NCI-H2171 (cell line): ENCODE measurements around the gene POLE.

Experiments
- DNase-seq: peaks from one replicate; lab custom pipeline; 2025; lab: John Stamatoyannopoulos, UW

Gene POLE

GRCh38 chr12:132651444-132652100 lies 35.6 kb downstream of the POLE start:
- DNase-seq: no peak

DNA sequence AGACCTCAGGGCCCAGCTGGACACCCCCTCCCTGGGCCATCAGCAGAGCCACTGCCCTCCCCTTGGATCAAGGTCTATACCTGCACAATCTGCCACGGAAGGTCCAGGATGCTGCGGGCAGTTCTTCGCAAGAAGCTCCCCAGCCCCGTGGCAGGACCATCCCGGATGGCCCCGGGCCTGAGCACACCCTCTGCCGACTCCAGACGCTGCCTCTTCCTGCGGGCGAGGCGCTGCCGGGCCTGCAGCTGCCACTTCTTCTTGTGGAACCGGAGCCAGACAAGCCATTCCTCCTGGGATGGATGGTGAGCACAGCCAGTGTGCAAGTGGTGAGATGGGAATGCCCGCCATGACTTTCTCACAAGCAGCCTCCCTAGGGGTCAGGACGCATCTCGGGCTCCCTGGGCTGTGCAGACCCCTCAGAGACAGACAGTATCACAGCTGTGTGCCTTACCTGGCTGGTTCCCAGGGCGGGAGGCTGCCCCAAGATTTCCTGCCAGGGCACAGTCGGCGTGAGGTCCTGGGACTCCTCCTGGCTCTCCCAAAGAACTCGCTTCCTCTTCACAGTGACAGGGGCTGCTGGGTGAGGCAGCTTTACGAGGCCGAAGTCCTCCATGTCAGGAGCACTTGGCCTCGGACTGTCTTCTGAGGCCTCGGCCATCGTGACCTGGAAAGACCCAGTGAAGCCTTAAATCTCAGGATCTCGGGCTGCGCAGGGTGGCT lies 37.8 kb downstream of the POLE start:
- no peak for DNase-seq

DNA sequence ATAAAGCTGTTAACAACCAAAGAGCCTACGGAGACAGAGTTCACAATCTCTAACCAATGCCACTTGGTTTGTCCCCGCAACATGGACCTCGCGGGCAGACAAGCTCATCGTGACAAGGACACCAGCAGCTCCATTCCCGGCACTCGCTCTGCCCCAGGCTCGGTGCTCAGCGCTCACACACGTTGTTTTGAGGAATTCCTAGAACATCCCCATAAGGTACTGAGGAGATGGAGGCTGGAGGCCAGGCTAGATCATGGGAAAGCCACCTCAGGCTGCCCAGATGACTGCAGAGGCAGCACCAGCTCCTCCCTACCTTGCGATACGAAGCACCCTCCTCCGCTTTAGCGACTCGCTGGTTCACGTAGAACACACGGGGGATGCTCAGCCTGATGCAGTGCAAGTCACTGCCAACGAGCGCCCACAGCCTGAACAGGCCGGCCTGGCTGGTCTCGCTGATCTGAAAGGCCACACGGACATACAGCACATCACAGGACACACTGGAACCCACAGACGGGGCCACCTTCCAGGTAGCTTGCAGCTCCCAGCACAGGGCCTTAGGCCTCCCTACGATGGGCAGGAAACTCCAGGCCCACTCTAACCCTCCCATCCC lies 38.4 kb downstream of the POLE start:
- no peak for DNase-seq

- no peak for DNase-seq
Measured at GRCh38 chr12:132647858-132648257, 39.3 kb downstream of the POLE start.

- DNase-seq: no peak
Measured at GRCh38 chr12:132646850-132647249, 40.3 kb downstream of the POLE start.

GRCh38 chr12:132642846-132643835 lies 44.0 kb downstream of the POLE start:
- no peak for DNase-seq

- DNase-seq: no peak
Measured at GRCh38 chr12:132641811-132642650, 45.1 kb downstream of the POLE start.

- DNase-seq: no peak
Measured at GRCh38 chr12:132640936-132641335, 46.2 kb downstream of the POLE start.

DNA sequence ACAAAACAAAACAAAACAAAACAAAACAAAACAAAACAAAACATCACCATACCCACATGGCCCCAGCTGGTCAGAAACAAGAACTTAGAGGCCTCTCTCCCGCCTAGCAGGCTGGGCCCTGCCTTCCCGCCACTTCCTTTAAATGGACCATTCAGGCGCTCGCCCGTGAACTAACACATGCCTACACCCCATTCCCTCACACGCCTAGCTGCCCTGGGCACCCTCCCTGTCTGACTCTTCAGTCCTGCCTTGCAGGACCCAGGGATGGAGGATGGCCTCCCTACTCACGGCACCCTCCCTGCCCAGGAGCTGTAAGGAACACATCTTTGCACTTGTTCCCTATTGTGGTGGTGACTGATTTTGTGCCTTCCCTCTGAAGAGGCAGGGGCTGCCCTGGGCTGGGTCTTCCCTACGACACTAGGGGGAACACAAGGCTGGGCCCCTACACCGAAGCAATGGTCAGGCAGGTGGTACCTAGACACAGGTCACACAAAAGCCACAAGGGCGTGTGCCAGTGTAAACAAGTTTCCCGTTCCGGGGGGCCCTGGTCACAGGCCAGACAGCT lies 47.1 kb downstream of the POLE start:
- no peak for DNase-seq

GRCh38 chr12:132638541-132639408 lies 48.4 kb downstream of the POLE start:
- no peak for DNase-seq

DNA sequence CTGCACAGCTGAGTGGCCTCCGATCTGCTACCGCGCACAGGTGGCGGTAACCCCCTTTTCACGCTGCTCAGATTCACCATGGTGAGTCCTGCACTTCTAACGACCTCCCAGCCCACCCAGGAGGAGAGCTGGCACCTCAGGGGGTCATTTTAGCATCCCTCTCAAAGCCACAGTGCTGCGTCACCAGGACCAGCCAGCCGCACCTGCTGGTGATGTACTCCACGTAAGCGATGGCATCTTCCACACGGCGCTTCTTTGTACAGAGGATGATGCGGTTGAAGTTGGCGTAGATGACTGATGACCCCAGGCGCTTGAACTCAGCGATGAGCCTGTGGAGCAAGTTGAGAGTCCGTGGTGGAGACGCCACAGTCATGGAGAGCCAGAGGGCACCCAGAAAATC lies 49.3 kb downstream of the POLE start:
- DNase-seq: no peak

- no peak for DNase-seq
Measured at GRCh38 chr12:132635076-132635955, 51.8 kb downstream of the POLE start.

DNA sequence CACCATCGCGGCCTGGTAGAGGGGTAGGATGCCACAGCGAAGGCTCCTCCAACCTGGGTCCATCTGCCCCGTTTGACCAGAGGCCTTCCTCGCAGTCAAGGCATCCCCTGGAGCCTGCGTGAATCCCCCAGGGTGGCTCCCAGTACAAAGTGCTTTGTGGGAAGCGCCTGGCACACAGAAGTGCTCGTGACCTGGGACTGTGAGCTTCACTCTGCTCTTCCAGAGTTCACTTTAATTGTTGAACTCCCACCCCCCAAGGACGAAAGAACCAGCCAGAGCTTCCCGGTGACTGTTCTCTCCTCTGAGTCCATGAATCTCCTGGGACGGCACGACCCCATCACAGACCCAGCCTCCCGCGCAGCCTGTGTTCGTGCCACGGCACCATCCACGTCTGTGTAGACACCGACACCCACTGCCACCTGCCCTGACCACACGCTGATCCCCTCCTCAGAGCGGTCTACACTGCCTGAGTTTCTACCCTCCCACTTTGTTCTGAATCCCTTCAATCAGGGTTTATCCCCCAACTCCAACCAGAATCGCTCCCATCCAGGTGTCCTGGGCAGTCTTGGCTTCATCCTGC lies 52.6 kb downstream of the POLE start:
- no peak for DNase-seq

DNA sequence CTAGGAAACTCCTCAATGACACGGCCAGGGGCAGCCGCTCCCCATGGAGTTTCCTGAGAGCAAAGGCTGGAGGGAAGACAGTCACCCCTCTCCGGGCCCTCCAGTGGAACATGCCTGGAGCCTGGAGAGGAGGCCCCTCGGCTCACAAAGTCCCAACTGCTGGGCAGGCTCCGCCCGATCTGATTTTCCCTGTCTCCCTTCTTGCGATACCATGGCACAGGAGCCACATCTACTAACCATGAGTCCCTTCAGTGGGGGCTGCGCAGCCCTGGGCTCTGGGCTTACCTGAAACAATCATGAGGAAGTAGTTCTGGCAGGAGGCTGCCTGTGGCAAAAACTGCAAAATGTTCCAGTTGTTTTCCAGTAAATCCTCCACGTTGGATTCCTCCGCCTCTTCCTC lies 53.2 kb downstream of the POLE start:
- DNase-seq: no peak

GRCh38 chr12:132633398-132633797 lies 53.7 kb downstream of the POLE start:
- DNase-seq: no peak

GRCh38 chr12:132632521-132633228 lies 54.5 kb downstream of the POLE start:
- DNase-seq: no peak

GRCh38 chr12:132631666-132632065 lies 55.5 kb downstream of the POLE start:
- DNase-seq: no peak

DNA sequence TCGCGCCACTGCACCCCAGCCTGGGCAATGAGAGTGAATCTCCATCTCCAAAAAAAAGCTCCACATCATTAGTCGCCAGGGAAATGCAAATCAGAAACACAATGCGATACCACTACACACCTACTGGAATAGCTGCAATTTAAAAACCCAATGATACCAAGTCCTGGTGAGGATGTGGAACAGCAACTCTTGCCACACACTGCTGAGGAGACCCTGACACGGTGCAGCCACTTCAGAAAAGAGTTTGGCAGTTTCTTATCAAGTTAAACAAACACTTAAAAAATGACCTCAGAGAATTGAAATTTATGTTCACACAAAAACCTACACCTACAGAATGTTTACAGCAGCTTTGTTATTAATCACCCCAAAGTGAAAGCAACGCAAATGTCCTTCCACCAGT lies 56.5 kb downstream of the POLE start:
- DNase-seq: no peak
